Mucosa of stomach (tissue), 1 donor: ENCODE data around the gene TJP2.

Experiments
- H3K27me3 ChIP-seq: one replicate; pipeline ENCODE4 v1.7.0; 2013; ENCODE audit warnings: mild to moderate bottlenecking, low read length; ENCODE audit not compliant: control insufficient read depth, insufficient read depth
- H3K36me3 ChIP-seq: one replicate; pipeline ENCODE4 v1.7.0; 2013; ENCODE audit warnings: low read length; ENCODE audit not compliant: control insufficient read depth, insufficient read depth
- H3K4me1 ChIP-seq: one replicate; pipeline ENCODE4 v1.7.0; 2013; ENCODE audit warnings: mild to moderate bottlenecking, low read length; ENCODE audit not compliant: control insufficient read depth, insufficient read depth
- H3K4me3 ChIP-seq: one replicate; pipeline ENCODE4 v1.7.0; 2013; ENCODE audit warnings: low read length
- H3K9ac ChIP-seq: one replicate; pipeline ENCODE4 v1.7.0; 2013; ENCODE audit warnings: mild to moderate bottlenecking, low read length, moderate library complexity
- H3K9me3 ChIP-seq: one replicate; pipeline ENCODE4 v1.7.0; 2013; ENCODE audit warnings: mild to moderate bottlenecking, low read length, moderate library complexity; ENCODE audit not compliant: control insufficient read depth
- donor health status: Pancreatic carcinoma.

The TJP2 gene

DNA sequence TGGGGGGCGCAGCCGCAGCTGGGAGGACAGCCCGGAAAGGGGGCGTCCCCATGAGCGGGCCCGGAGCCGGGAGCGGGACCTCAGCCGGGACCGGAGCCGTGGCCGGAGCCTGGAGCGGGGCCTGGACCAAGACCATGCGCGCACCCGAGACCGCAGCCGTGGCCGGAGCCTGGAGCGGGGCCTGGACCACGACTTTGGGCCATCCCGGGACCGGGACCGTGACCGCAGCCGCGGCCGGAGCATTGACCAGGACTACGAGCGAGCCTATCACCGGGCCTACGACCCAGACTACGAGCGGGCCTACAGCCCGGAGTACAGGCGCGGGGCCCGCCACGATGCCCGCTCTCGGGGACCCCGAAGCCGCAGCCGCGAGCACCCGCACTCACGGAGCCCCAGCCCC is 47.0 kb downstream of the TJP2 start:
- H3K4me1 ChIP-seq = no peaks in the 10 kb centered on the region
- H3K9ac ChIP-seq = no peak overlapping the region
- no peak overlapping the region for H3K4me3 ChIP-seq
- peaks cover 4% of the 10 kb centered on the region for H3K36me3 ChIP-seq
- H3K27me3 ChIP-seq = no peaks in the 10 kb centered on the region
- no peaks in the 10 kb centered on the region for H3K9me3 ChIP-seq

DNA sequence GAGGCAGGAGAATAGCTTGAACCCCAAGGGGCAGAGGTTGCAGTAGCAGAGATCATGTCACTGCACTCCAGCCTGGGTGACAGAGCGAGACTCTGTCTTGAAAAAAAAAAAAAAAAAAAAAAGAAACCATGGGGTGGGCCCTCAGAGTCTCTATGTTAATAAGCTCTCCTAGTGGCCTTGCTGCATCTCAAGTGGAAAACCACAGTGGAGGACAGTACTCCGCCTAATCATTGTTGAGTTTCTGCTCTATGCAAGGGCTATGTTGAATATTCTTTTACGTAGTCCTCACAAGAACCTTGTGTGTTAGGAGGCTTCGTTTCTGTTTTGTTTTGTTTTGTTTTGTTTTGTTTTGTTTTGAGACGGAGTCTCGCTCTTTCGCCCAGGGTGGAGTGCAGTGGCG is 48.9 kb downstream of the TJP2 start:
- H3K9me3 ChIP-seq = no peaks in the 10 kb centered on the region
- H3K36me3 ChIP-seq = peaks cover 10% of the 10 kb centered on the region
- no peaks in the 10 kb centered on the region for H3K4me1 ChIP-seq
- H3K4me3 ChIP-seq = no peak overlapping the region
- H3K9ac ChIP-seq = no peak overlapping the region
- H3K27me3 ChIP-seq = no peaks in the 10 kb centered on the region

DNA sequence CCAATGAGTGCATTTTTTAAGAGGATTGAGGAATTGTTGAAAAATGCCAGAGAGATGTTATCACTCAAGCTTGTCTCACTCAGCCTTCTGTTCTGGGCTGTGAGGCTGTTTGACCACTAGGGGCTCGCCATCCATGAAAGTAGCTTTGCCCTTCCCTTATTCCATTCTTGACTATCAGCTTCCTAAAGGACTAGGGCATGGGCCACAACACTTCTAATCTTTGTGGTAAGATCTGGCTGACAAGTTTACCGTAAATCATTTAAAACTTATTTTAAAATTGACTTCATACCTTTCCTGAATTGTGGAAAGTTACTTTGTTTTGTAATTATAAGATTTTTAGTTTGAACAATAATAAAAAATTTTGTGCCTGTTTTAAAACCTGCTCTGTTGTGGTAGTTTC is 49.5 kb downstream of the TJP2 start:
- Histone ChIP-seq H3K9ac (no peak overlapping the region), H3K9me3 (no peaks in the 10 kb centered on the region), H3K4me1 (no peaks in the 10 kb centered on the region), H3K4me3 (no peak overlapping the region), H3K36me3 (peaks cover 12% of the 10 kb centered on the region), H3K27me3 (no peaks in the 10 kb centered on the region)

DNA sequence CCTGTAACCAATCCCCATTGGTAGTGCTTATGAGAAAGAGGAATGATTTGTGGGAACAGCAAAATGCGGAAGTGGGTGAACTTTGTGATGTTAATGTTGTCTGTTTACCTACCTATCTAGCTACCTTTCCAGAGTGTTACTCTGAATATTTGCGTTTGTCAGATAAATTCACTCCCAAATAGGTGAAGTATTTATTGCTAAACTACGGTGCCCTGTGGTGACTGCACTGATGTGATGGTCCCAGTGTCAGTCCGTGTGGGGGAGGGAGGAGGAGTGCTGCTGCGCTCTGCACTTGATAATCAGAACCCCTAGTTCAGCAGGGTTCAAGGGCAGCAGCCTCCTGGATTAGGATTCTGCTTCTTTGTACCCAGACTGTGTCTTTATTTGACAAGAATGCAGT is 55.3 kb downstream of the TJP2 start:
- Histone ChIP-seq H3K4me1 (peaks cover 4% of the 10 kb centered on the region), H3K36me3 (peaks cover 7% of the 10 kb centered on the region), H3K9me3 (no peaks in the 10 kb centered on the region), H3K4me3 (no peak overlapping the region), H3K27me3 (no peaks in the 10 kb centered on the region), H3K9ac (no peak overlapping the region)

DNA sequence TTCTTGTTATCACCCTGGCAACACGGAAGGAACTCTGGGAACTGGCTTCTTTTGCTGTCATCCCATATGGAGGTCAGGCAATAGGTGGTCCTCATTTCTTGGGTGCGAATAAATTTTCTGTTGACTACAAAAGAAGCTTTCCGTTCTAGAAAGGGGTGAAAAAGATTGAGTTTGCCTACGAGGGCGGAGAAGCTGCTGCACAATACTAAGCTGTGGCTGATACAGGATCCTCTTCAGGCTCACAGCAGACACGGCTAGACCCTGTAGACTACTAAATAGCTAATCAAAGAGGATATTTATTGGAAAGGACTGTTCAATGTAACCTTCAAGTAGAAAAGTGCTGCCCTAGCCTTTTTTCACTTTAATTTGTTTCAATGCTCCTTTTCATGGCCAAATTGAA is 58.1 kb downstream of the TJP2 start:
- no peaks in the 10 kb centered on the region for H3K27me3 ChIP-seq
- peaks cover 4% of the 10 kb centered on the region for H3K4me1 ChIP-seq
- H3K9me3 ChIP-seq = no peaks in the 10 kb centered on the region
- H3K9ac ChIP-seq = no peak overlapping the region
- no peak overlapping the region for H3K4me3 ChIP-seq
- peaks cover 21% of the 10 kb centered on the region for H3K36me3 ChIP-seq

DNA sequence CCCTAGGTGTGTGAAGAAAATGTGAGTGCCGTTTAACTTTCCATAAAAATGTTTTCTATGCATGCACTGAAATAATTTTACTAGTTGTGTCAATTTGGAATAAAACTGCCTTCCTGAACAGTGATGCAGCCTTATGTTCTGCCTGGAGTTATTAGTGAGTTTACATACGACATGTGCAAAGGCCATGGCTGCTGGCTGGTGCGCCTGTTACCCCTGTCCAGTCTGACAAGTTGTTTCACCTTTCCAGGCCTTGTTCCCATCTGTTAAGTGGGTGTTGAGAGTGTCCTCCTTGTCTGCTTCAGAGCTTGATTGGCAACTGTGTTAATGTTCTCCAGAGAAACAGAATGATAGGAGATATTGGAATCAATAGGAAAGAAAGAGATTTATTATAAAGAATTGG is 60.6 kb downstream of the TJP2 start:
- no peaks in the 10 kb centered on the region for H3K27me3 ChIP-seq
- H3K9me3 ChIP-seq = no peaks in the 10 kb centered on the region
- no peak overlapping the region for H3K9ac ChIP-seq
- H3K4me1 ChIP-seq = peaks cover 4% of the 10 kb centered on the region
- H3K36me3 ChIP-seq = peaks cover 17% of the 10 kb centered on the region
- H3K4me3 ChIP-seq = no peak overlapping the region

DNA sequence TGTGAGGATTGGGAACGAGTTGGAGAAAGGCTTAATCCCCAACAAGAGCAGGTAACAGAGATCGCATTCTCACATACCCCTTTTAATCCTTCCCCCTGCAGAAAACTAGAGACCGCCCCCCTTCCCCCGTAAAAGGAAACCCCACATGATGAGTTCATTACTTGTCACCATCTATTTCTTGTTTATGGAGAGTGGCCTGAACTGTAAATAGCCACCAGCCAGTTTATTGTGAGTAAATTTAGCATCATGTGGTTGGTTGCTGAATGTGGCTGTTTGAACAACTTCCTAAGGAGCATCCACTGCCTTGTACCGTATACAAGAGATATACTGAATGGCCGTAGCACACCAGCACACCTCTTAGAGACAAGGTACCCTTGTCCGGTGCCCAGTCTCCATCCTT is 62.1 kb downstream of the TJP2 start:
- H3K9ac ChIP-seq = no peak overlapping the region
- no peak overlapping the region for H3K4me3 ChIP-seq
- H3K36me3 ChIP-seq = peaks cover 17% of the 10 kb centered on the region
- no peaks in the 10 kb centered on the region for H3K27me3 ChIP-seq
- peaks cover 4% of the 10 kb centered on the region for H3K4me1 ChIP-seq
- H3K9me3 ChIP-seq = no peaks in the 10 kb centered on the region

DNA sequence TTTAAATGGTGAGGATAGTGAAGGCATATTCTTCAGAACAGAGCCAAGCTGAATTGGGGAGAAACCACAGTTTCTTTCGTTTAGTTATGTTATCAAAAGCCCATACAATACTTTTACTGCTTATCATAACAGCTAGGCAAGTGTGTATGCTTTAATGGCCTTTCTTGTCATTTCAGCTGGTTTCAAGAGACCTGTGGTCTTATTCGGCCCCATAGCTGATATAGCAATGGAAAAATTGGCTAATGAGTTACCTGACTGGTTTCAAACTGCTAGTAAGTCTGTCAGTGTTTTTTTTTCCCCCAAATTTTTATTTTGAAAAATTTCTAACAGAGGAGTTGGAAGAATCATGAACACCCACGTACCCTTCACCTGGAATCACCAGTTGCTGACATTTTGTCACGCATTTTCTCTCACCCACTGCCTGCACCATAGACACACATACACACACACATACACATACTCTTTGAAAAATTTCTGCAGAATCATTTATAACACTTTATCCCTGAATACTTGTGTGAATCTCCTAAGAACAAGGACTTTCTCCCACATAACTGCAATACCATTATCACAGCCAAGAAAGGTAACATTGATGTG is 63.7 kb downstream of the TJP2 start:
- Histone ChIP-seq H3K36me3 (peaks cover 17% of the 10 kb centered on the region), H3K9me3 (no peaks in the 10 kb centered on the region), H3K27me3 (no peaks in the 10 kb centered on the region), H3K9ac (no peak overlapping the region), H3K4me3 (no peak overlapping the region), H3K4me1 (no peaks in the 10 kb centered on the region)

DNA sequence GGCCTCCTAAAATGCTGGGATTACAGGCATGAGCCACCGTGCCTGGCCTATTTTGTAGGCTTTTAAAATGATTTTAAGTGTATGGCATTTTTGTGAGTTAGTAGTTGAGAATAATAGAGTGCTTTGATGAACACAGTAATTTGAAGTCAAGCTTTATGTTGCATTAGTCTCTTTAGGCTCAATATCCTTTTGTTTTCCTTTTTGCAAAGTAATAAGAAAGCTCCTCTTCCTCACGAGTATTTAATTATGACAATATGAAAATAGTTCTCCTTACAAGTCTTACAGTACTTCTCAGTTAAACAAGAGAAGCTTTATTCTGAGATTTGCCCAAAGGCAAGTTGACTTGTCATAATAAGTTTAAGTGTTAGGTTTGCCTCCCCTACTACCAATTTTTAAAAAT is 69.0 kb downstream of the TJP2 start:
- H3K9ac ChIP-seq = no peak overlapping the region
- no peaks in the 10 kb centered on the region for H3K27me3 ChIP-seq
- H3K4me3 ChIP-seq = no peak overlapping the region
- H3K9me3 ChIP-seq = no peaks in the 10 kb centered on the region
- H3K4me1 ChIP-seq = no peaks in the 10 kb centered on the region
- no peaks in the 10 kb centered on the region for H3K36me3 ChIP-seq

DNA sequence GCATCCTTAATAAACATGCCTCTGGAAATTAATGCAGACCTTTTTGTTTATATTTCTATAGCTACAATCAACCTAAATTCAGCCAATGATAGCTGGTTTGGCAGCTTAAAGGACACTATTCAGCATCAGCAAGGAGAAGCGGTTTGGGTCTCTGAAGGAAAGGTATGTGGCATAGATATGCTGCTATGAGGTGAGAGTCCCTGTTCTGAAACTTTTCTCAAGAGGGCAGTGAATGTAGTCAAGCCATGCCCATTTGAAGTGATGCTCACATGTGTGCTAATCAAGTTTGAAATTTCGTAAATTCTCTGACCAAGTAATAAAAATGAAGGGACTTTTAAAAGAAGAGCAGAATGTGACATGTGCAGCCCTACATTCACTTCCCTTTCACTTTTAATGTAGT is 72.6 kb downstream of the TJP2 start:
- H3K9ac ChIP-seq = no peak overlapping the region
- H3K4me3 ChIP-seq = no peak overlapping the region
- H3K9me3 ChIP-seq = no peaks in the 10 kb centered on the region
- peaks cover 11% of the 10 kb centered on the region for H3K36me3 ChIP-seq
- H3K27me3 ChIP-seq = no peaks in the 10 kb centered on the region
- H3K4me1 ChIP-seq = no peaks in the 10 kb centered on the region

DNA sequence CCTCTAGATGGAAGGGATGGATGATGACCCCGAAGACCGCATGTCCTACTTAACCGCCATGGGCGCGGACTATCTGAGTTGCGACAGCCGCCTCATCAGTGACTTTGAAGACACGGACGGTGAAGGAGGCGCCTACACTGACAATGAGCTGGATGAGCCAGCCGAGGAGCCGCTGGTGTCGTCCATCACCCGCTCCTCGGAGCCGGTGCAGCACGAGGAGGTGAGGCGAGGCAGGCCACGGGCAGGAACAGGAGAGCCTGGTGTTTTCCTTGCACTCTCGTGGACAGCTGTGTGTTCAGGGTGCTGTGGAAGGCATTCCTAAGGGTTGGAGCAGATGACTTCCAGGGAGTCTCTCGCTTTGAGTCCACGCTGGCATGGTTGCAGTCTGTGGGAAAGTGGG is 73.9 kb downstream of the TJP2 start:
- H3K36me3 ChIP-seq = peaks cover 11% of the 10 kb centered on the region
- no peaks in the 10 kb centered on the region for H3K9me3 ChIP-seq
- H3K9ac ChIP-seq = no peak overlapping the region
- H3K4me1 ChIP-seq = no peaks in the 10 kb centered on the region
- no peak overlapping the region for H3K4me3 ChIP-seq
- H3K27me3 ChIP-seq = no peaks in the 10 kb centered on the region

DNA sequence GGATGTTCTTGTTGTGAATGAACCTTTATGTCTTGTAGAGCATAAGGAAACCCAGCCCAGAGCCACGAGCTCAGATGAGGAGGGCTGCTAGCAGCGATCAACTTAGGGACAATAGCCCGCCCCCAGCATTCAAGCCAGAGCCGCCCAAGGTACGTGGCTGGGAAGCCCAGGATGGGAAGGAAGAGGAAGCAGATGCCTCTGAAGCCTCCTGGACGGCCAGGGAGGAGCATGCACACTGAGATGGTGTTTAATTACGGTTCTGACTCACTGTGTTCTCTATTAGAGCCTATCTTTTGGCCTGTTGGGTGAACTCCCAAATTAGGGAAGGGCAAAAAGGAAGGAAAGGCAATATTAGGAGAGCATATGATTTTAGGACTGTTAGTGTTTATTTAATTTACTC is 75.3 kb downstream of the TJP2 start:
- no peaks in the 10 kb centered on the region for H3K4me1 ChIP-seq
- H3K27me3 ChIP-seq = no peaks in the 10 kb centered on the region
- no peak overlapping the region for H3K4me3 ChIP-seq
- H3K9me3 ChIP-seq = no peaks in the 10 kb centered on the region
- H3K36me3 ChIP-seq = peaks cover 11% of the 10 kb centered on the region
- no peak overlapping the region for H3K9ac ChIP-seq

DNA sequence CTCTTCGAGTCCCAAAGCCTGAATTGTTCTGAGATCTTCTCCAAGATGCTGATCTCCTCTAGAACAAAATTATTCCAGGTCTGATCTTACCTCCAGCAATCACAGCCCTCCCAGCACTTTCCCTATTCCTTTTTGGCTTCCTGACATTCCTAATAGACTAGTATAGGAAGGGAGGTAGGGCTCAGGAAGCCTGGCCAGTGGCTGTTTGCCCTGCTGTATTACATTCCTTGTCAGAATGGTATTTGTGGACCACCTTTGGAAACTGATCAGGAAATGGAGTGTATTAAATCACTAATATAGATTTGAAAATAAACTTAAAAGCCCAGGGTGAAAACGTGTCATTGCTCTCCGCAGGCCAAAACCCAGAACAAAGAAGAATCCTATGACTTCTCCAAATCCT is 76.6 kb downstream of the TJP2 start:
- Histone ChIP-seq H3K9ac (no peak overlapping the region), H3K4me3 (no peak overlapping the region), H3K36me3 (peaks cover 11% of the 10 kb centered on the region), H3K4me1 (no peaks in the 10 kb centered on the region), H3K27me3 (no peaks in the 10 kb centered on the region), H3K9me3 (no peaks in the 10 kb centered on the region)
